Heart left ventricle (tissue), 16 donors: ENCODE results near the gene LRRC37A3. TPM values are rescaled to one million over a fixed set of nuclear protein-coding genes. Genes with fewer than 3 reads are reported as not detected.
A peak's percentile ranks its signal among the peaks of the same experiment; 100 is the strongest.
"Not testable (repeated sequence)": the region's sequence is repeated elsewhere in the genome, so short reads cannot be mapped to it uniquely, and the experiment has no call there.

ENCODE experiments used
- ATAC-seq, 4 donors: fragments of 200-7000 bp; cut with Tn5 transposase; one replicate each; pipeline ENCODE4 v1.9.1; 2020 to 2022; ENCODE audit warnings: moderate library complexity in 4 of 4, mild to moderate bottlenecking in 3 of 4, moderate number of reproducible peaks in 1 of 4
- DNase-seq, 5 donors: peaks; one replicate each; pipeline ENCODE4 v3.0.0-alpha.2; 2020
- H3K27ac ChIP-seq, 12 donors: fragments of 200-600 bp; sonication (generic) in 4 of 12; one replicate each; pipeline versions ENCODE4 v1.5.0 to v1.8.0; 2016 to 2022; ENCODE audit warnings: mild to moderate bottlenecking in 2 of 12
- H3K27me3 ChIP-seq, 9 donors: fragments of 200-600 bp; sonication (generic) in 2 of 9; one replicate each; pipeline versions ENCODE4 v1.5.1 to v1.8.0; 2016 to 2022; ENCODE audit warnings: mild to moderate bottlenecking in 3 of 9
- H3K36me3 ChIP-seq, 9 donors: fragments of 200-600 bp; sonication (generic) in 2 of 9; one replicate each; pipeline versions ENCODE4 v1.5.0 to v1.8.0; 2018 to 2022; ENCODE audit warnings: mild to moderate bottlenecking in 2 of 9
- H3K4me1 ChIP-seq, 12 donors: fragments of 200-600 bp; sonication (generic) in 4 of 12; one replicate each; pipeline versions ENCODE4 v1.5.0 to v1.8.0; 2016 to 2022; ENCODE audit warnings: mild to moderate bottlenecking in 3 of 12
- H3K4me3 ChIP-seq, 12 donors: fragments of 200-600 bp; sonication (generic) in 4 of 12; one replicate each; pipeline versions ENCODE4 v1.5.0 to v1.8.0; 2017 to 2022; ENCODE audit warnings: mild to moderate bottlenecking in 9 of 12, moderate library complexity in 4 of 12
- H3K9me3 ChIP-seq, 12 donors: fragments of 200-600 bp; sonication (generic) in 4 of 12; one replicate each; pipeline versions ENCODE4 v1.5.0 to v1.8.0; 2016 to 2022; ENCODE audit warnings: mild to moderate bottlenecking in 1 of 12
- CTCF ChIP-seq, 12 donors: fragments of 200-600 bp; sonication (generic) in 4 of 12; IDR thresholded peaks; one replicate each; pipeline versions ENCODE4 v1.5.0 to v1.8.0; 2018 to 2022; ENCODE audit warnings: antibody characterized with exemption in 12 of 12, mild to moderate bottlenecking in 5 of 12
- WGBS, 4 donors: extraction: QIAGEN DNeasy Blood & Tissue Kit in 2 of 4; methylation state at CpG; one replicate each; pipeline versions ENCODE4 v1.1.5 to v1.1.7; 2013 to 2018; 5-methylcytosine and 5-hydroxymethylcytosine counted together
- intact Hi-C, 10 donors: fragments of 100-400 bp; cut with DNase I; formaldehyde crosslinking; loops; one replicate each; pipeline versions ENCODE4 v1.11.1 to v1.14.2; 2022
- polyA plus RNA-seq, 2 donors: library from polyadenylated mRNA; stranded (reverse); fragments of 200-250 nt; gene quantifications; one replicate each; pipeline ENCODE4 v1.2.3, GENCODE V29; 2013
- total RNA-seq, 9 donors: library from RNA; depleted of rRNA in 2 of 9; stranded (reverse); fragments of >200 nt in 2 of 9; fragmentation: NEBNext Ultra II Directional in 3 of 9; extraction: Animal tissue kit (Norgen Biotek cat#: 25700) in 3 of 9; gene quantifications; one replicate each; pipeline versions ENCODE4 v1.1.0 to v1.2.4, GENCODE V29; 2016 to 2023
- donor health status: ischemic (EF 13 %, LVEDD 7.1; RV severe dilation, severe dysfunction).
- donor health status: healthy with polysubstance abuse.
- donor health status: DM: no; HTN: yes; CAD: no.
- donor health status: DM: no; HTN: no; CAD: no.
- donor health status: ischemic (EF 25% LVEDD 6.9; RV normal size, moderate dysfunction).
- donor health status: ischemic (EF 25% LVEDD 5.7; RV mildly dilated, moderate dysfunction).
- donor health status: healthy.
- donor health status: DM: yes; HTN: yes; CAD: no.
- donor health status: ischemic (EF 35%, LVEDD 5.7; RV mildly dilated, moderate dysfunction).
- donor health status: nonischemic (EF 11% LVEDD 7.7; RV severe dilation, severe dysfunction).
- donor health status: DM: yes; HTN: yes; CAD: no.
- donor health status: PGD.
- donor health status: ischemic (EF 29% LVEDD 5.4; RV normal size, mild dysfunction).
- donor health status: nonischemic (EF 23%, LVEDD 6.1; RV moderate dilation, normal function).

The LRRC37A3 gene
- total and polyA plus RNA-seq, 11 donors: 0.69 to 7.4 (median 2.5) TPM

GRCh38 chr17:64847504-64848466 is 71.5 kb downstream of the LRRC37A3 start:
- H3K9me3 ChIP-seq, H3K4me1 ChIP-seq, H3K27me3 ChIP-seq, H3K27ac ChIP-seq, H3K36me3 ChIP-seq, H3K4me3 ChIP-seq: not testable (repeated sequence)
- WGBS, 4 donors: 53 to 55% (median 54%) methylated on average over 32 to 49 of the region's 49 CpGs
- peak; percentile 50 to 72 (median 58) for TF ChIP-seq CTCF (IDR thresholded peaks at IDR 0.05)
- ATAC-seq (peak in 3 of 4 donors; percentile 75 to 87 (median 83)), DNase-seq (peak; percentile 42 to 84 (median 61))
- intact Hi-C loops: loop anchor here in 2 of 10 donors (10.0 kb wide), 2 partner anchors 73 to 287 kb away; partner anchors contain the start of gene RGS9 (in 1 of the 2)

GRCh38 chr17:64846892-64847291 is 72.4 kb downstream of the LRRC37A3 start:
- H3K9me3 ChIP-seq, H3K27me3 ChIP-seq, DNase-seq, H3K4me1 ChIP-seq, H3K4me3 ChIP-seq, H3K36me3 ChIP-seq: not testable (repeated sequence)
- peak; percentile 37 to 92 (median 78) for ATAC-seq
- H3K27ac ChIP-seq: peak overlapping the region in 1 of 12 donors; percentile 37
- 67 to 86% (median 70%) methylated on average over 1 to 3 of the region's 4 CpGs for WGBS, 4 donors
- intact Hi-C loops: loop anchor here in 2 of 10 donors (10.0 kb wide), 2 partner anchors 72 to 288 kb away; partner anchors contain the start of gene RGS9 (in 1 of the 2)

- H3K4me3 ChIP-seq, H3K9me3 ChIP-seq, ATAC-seq, H3K27ac ChIP-seq, H3K4me1 ChIP-seq, DNase-seq, H3K27me3 ChIP-seq, H3K36me3 ChIP-seq: not testable (repeated sequence)
- 88 to 93% (median 92%) methylated on average over 8 of the region's 8 CpGs for WGBS, 4 donors
- intact Hi-C loops: loop anchor here in 2 of 10 donors (10.0 kb wide), 2 partner anchors 69 to 291 kb away; partner anchors contain the start of gene RGS9 (in 1 of the 2)
These were observed 75.4 kb downstream of the LRRC37A3 start for GRCh38 chr17:64843918-64844317.

GRCh38 chr17:64842900-64843299 is 76.4 kb downstream of the LRRC37A3 start:
- not testable (repeated sequence) for H3K9me3 ChIP-seq, H3K36me3 ChIP-seq, DNase-seq, H3K4me1 ChIP-seq, H3K4me3 ChIP-seq, H3K27ac ChIP-seq, H3K27me3 ChIP-seq, ATAC-seq
- WGBS, 4 donors: 92 to 95% (median 93%) methylated on average over 3 of the region's 3 CpGs
- intact Hi-C loops: loop anchor here in 2 of 10 donors (10.0 kb wide), 2 partner anchors 68 to 292 kb away; partner anchors contain the start of gene RGS9 (in 1 of the 2)

GRCh38 chr17:64840960-64841359 is 78.3 kb downstream of the LRRC37A3 start:
- 60 to 78% (median 66%) methylated on average over 2 of the region's 2 CpGs for WGBS, 4 donors

GRCh38 chr17:64838513-64838912 is 80.8 kb downstream of the LRRC37A3 start:
- 87 to 93% (median 91%) methylated on average over 3 to 5 of the region's 5 CpGs for WGBS, 4 donors
- H3K9me3 ChIP-seq, ATAC-seq, H3K27me3 ChIP-seq, intact Hi-C loops, H3K4me3 ChIP-seq, H3K36me3 ChIP-seq, DNase-seq, H3K27ac ChIP-seq: not testable (repeated sequence)
- H3K4me1 ChIP-seq: peaks cover 0 to 20% (median 0%) of the 10 kb centered on the region in 12 donors

More at GRCh38 chr17:64840960-64841359, 78.3 kb downstream of the LRRC37A3 start:
- peak overlapping the region in 1 of 12 donors; percentile 70 for H3K27ac ChIP-seq
- ATAC-seq, H3K27me3 ChIP-seq, H3K9me3 ChIP-seq, H3K36me3 ChIP-seq, H3K4me3 ChIP-seq, DNase-seq, H3K4me1 ChIP-seq: not testable (repeated sequence)
- intact Hi-C loops: loop anchor here in 2 of 10 donors (10.0 kb wide), 2 partner anchors 66 to 294 kb away; partner anchors contain the start of gene RGS9 (in 1 of the 2)
